Mesenchymal stem cell (in vitro differentiated cells and primary cell): ENCODE measurements around the gene TRPC4AP. TPM values are rescaled to one million over a fixed set of nuclear protein-coding genes. Genes with fewer than 3 reads are reported as not detected.

ENCODE experiments used
- small RNA-seq: library from polyadenylated mRNA; stranded (forward); fragments of <200 nt; extraction: miRNeasy Mini kit (QIAGEN cat#:217004); gene quantifications from one replicate; pipeline ENCODE3, GENCODE V24; 2013; ENCODE audit warnings: low read depth

Gene TRPC4AP

Small RNA genes lying within 50 kb of the gene (small RNA-seq; reads per million reads assigned to genes)
- 4.0 reads per million, percentile 41 among the genes with 10 or more reads in this experiment for gene MIR499A
- gene RF00275: not detected
- not detected for gene RNU6-407P
